ENCODE data around the gene RNPEPL1.

The RNPEPL1 gene

DNA sequence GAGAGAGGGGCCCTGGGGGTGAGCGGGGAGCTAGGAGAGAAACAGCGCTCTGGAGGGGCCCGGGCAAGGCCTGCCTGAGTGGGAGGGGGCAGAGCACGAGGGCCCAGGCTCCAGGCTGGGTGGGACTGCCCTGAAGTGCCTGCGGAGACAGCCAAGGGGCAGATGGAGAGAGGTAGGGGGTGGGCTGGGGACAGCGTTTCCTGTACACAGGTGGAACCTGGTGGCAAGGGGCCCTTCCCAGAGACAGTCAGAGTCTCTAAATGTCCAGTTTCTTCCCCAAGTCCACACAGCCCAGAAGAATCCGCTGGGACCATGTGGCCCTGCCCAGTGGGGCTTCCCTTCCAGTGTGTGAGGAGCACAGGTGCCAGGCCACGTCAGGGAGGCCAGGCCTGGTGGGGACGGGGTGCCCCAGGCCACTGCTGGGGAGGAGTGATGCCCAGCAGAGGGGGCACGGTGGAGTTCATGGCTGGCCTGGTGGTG lies 55.3 kb downstream of the RNPEPL1 start:
- no peaks in the 10 kb centered on the region for H3K9me2 ChIP-seq (replicated peaks; ENCODE audit: insufficient read depth, low read length)
- H3K27me3 ChIP-seq (ENCODE audit: low read length), result no peaks in the 10 kb centered on the region
- no peak overlapping the region for H3K4me2 ChIP-seq (ENCODE audit: low read depth, low read length, poor library complexity, severe bottlenecking)
- H3K9ac ChIP-seq (ENCODE audit: low read length), result no peak overlapping the region
- no peak overlapping the region for H3K27ac ChIP-seq (ENCODE audit: low read depth, low read length)
- no peaks in the 10 kb centered on the region for H3K79me2 ChIP-seq (ENCODE audit: insufficient read depth, low read length)
- H2AFZ ChIP-seq (ENCODE audit: low read depth, low read length, severe bottlenecking), result no peak overlapping the region
- no peak for TF ChIP-seq EZH2phosphoT487 (conservative IDR thresholded peaks at IDR 0.05; ENCODE audit: low read length)
- TF ChIP-seq, protein P1, sequence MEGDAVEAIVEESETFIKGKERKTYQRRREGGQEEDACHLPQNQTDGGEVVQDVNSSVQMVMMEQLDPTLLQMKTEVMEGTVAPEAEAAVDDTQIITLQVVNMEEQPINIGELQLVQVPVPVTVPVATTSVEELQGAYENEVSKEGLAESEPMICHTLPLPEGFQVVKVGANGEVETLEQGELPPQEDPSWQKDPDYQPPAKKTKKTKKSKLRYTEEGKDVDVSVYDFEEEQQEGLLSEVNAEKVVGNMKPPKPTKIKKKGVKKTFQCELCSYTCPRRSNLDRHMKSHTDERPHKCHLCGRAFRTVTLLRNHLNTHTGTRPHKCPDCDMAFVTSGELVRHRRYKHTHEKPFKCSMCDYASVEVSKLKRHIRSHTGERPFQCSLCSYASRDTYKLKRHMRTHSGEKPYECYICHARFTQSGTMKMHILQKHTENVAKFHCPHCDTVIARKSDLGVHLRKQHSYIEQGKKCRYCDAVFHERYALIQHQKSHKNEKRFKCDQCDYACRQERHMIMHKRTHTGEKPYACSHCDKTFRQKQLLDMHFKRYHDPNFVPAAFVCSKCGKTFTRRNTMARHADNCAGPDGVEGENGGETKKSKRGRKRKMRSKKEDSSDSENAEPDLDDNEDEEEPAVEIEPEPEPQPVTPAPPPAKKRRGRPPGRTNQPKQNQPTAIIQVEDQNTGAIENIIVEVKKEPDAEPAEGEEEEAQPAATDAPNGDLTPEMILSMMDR (IDR thresholded peaks at IDR 0.05; ENCODE audit: insufficient read depth, low read length, poor library complexity, severe bottlenecking), result no peak
- H3K4me3 ChIP-seq (ENCODE audit: insufficient read depth, low read length, poor library complexity, severe bottlenecking), result no peak overlapping the region
- no peaks in the 10 kb centered on the region for H3K36me3 ChIP-seq (ENCODE audit: low read length)
- H3F3A ChIP-seq (ENCODE audit: insufficient read depth), result no peaks in the 10 kb centered on the region
- no peaks in the 10 kb centered on the region for H4K20me1 ChIP-seq (ENCODE audit: low read depth, low read length)
- no peaks in the 10 kb centered on the region for H3K9me3 ChIP-seq (ENCODE audit: insufficient read depth, low read length)

DNA sequence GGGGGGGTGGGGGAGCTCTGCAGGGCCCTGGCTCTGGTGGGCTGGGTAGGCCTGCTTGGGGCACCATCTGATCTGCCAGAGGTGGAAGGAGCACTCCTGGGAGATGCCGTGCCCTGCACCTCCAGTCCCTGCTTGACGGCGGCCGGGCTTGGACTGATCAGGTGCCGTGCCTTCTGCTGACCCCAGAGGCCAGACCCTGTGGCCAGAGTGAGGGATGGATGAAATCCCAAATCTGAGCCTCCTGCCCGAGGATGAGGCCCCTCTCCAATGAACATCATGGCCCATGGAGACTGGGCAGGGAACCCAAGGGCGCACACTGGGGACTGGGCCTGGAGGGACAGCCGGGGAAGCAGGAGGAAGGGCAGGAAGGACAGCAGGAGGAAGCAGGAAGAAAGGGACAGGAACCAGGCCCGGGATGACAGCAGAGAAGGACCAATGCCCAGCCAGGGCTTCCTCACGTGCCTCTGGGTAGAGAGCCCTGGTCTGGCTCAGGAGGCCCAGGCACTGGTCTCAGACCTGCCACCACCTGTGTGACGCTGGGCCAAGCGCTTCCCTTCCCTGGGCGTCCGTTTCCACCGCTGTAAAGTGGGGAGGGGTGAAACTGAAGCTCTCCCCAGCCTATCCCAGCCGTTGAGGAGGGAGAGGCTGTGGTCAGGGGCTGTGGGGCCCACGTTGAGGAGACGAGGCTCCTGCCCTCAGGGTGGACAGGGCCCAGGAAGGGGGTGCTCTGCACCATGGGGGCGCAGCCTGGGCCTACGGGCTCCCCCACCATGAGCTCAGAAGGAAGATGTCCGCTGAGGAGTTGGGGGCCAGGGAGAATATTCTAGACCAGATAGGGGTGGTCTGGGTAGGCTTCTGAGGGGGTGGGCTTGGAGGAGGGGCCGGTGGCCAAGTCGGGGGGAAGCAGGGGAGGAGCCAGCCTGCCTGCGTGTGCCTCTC lies 56.0 kb downstream of the RNPEPL1 start:
- Histone ChIP-seq H3K27me3 (ENCODE audit: low read length) (no peaks in the 10 kb centered on the region), H3F3A (ENCODE audit: insufficient read depth) (no peaks in the 10 kb centered on the region), H3K27ac (ENCODE audit: low read depth, low read length) (no peak overlapping the region), H3K9ac (ENCODE audit: low read length) (no peak overlapping the region), H4K20me1 (ENCODE audit: low read depth, low read length) (no peaks in the 10 kb centered on the region), H3K36me3 (ENCODE audit: low read length) (no peaks in the 10 kb centered on the region), H3K79me2 (ENCODE audit: insufficient read depth, low read length) (no peaks in the 10 kb centered on the region), H3K4me2 (ENCODE audit: low read depth, low read length, poor library complexity, severe bottlenecking) (no peak overlapping the region), H3K4me3 (ENCODE audit: insufficient read depth, low read length, poor library complexity, severe bottlenecking) (no peak overlapping the region), H3K9me2 (replicated peaks; ENCODE audit: insufficient read depth, low read length) (no peaks in the 10 kb centered on the region), H3K9me3 (ENCODE audit: insufficient read depth, low read length) (no peaks in the 10 kb centered on the region), H2AFZ (ENCODE audit: low read depth, low read length, severe bottlenecking) (no peak overlapping the region)
- TF ChIP-seq, protein P1 (IDR thresholded peaks at IDR 0.05; ENCODE audit: insufficient read depth, low read length, poor library complexity, severe bottlenecking), result no peak
- no peak for TF ChIP-seq EZH2phosphoT487 (conservative IDR thresholded peaks at IDR 0.05; ENCODE audit: low read length)

DNA sequence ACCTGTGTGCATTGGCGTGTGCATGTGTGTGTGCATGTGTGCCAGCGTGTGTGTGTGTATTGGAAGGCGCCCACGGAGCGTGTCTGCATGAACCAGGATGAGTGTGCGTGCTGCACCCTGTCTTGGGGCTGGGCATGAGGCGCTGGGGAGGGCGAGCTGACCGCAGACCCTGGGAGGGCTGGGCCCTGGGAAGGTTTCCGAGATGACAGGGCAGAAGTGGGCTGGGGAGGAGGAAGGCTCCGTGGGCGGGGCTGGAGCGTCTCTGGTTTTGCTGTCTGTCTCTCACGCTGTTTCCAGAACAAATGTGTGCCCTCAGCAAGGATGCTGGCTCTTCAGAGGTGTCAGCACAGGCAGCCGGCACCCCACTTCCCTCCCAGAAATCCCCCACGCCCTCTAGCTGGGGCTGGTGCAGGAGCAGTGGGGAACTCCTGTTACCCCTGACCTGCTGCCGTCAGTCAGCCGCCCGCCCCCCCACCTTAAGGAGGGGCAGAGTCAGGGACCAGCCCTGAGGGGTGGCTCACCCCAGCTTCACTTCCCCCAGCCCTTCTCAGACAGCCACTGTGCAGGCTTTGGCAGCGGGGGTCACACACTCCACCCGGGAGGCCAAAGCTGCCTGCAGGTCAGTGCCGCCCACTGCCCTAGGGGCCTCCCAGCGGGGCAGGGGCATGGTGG lies 56.8 kb downstream of the RNPEPL1 start, which contains the start of gene GPR35:
TSS of gene GPR35 (plus strand) at position 531 of the 672 bp plus-strand sequence. CDS start 4,473 bp downstream, outside the sequence.
- no peak within 1 kb of the TSS for H3K27ac ChIP-seq (ENCODE audit: low read depth, low read length)
- H4K20me1 ChIP-seq (ENCODE audit: low read depth, low read length), result no peaks in the 10 kb centered on the region
- H3K27me3 ChIP-seq (ENCODE audit: low read length), result no peaks in the 10 kb centered on the region
- no peaks in the 10 kb centered on the region for H3K36me3 ChIP-seq (ENCODE audit: low read length)
- H3F3A ChIP-seq (ENCODE audit: insufficient read depth), result no peaks in the 10 kb centered on the region
- no peaks in the 10 kb centered on the region for H3K79me2 ChIP-seq (ENCODE audit: insufficient read depth, low read length)
- no peaks in the 10 kb centered on the region for H3K9me3 ChIP-seq (ENCODE audit: insufficient read depth, low read length)
- no peaks in the 10 kb centered on the region for H3K9me2 ChIP-seq (replicated peaks; ENCODE audit: insufficient read depth, low read length)
- H3K4me3 ChIP-seq (ENCODE audit: insufficient read depth, low read length, poor library complexity, severe bottlenecking), result no peak within 1 kb of the TSS
- no peak within 1 kb of the TSS for H3K9ac ChIP-seq (ENCODE audit: low read length)
- no peak within 1 kb of the TSS for H2AFZ ChIP-seq (ENCODE audit: low read depth, low read length, severe bottlenecking)
- no peak within 1 kb of the TSS for H3K4me2 ChIP-seq (ENCODE audit: low read depth, low read length, poor library complexity, severe bottlenecking)
- TF ChIP-seq, protein P1 (IDR thresholded peaks at IDR 0.05; ENCODE audit: insufficient read depth, low read length, poor library complexity, severe bottlenecking), result no peak
- TF ChIP-seq EZH2phosphoT487 (conservative IDR thresholded peaks at IDR 0.05; ENCODE audit: low read length), result no peak
